ENCODE results near the gene KCNJ11. TPM values are rescaled to one million over a fixed set of nuclear protein-coding genes. Genes with fewer than 3 reads are reported as not detected.

The KCNJ11 gene
- total and polyA plus RNA-seq, 9 donors = 0.31 to 0.92 (median 0.46) TPM; not detected in 2

- WGBS, 3 donors = 90 to 93% (median 92%) methylated on average over 14 of the region's 14 CpGs
- DNase-seq = no peak
- Histone ChIP-seq H3K4me1 (ENCODE audit: insufficient read depth) (no peaks in the 10 kb centered on the region), H3K27ac (no peak overlapping the region), H3K4me3 (no peak overlapping the region), H3K9me3 (no peaks in the 10 kb centered on the region), H3K36me3 (no peaks in the 10 kb centered on the region), H3K27me3 (no peaks in the 10 kb centered on the region)
- intact Hi-C loops (cut with DNase I) = no loop called here
- TF ChIP-seq CTCF (IDR thresholded peaks at IDR 0.05) = no peak
- no peak for TF ChIP-seq EP300 (IDR thresholded peaks at IDR 0.05)
- TF ChIP-seq POLR2A (IDR thresholded peaks at IDR 0.05) = no peak
Observed at GRCh38 chr11:17397311-17398002, 9.0 kb upstream of the KCNJ11 start.

GRCh38 chr11:17396598-17397310, 8.3 kb upstream of the KCNJ11 start:
- DNase-seq = no peak
- WGBS, 3 donors = 87 to 88% (median 87%) methylated on average over 21 to 22 of the region's 22 CpGs
- intact Hi-C loops (cut with DNase I) = no loop called here

GRCh38 chr11:17395978-17396377, 7.5 kb upstream of the KCNJ11 start:
- H3K4me3 ChIP-seq = no peak overlapping the region
- TF ChIP-seq POLR2A (IDR thresholded peaks at IDR 0.05) = no peak
- TF ChIP-seq CTCF (IDR thresholded peaks at IDR 0.05) = no peak
- no peak for TF ChIP-seq EP300 (IDR thresholded peaks at IDR 0.05)
- H3K27ac ChIP-seq = no peak overlapping the region
- no peaks in the 10 kb centered on the region for H3K36me3 ChIP-seq
- 85 to 89% (median 86%) methylated on average over 6 of the region's 6 CpGs for WGBS, 3 donors
- no peak for DNase-seq
- intact Hi-C loops (cut with DNase I) = no loop called here
- H3K4me1 ChIP-seq (ENCODE audit: insufficient read depth) = no peaks in the 10 kb centered on the region
- no peaks in the 10 kb centered on the region for H3K9me3 ChIP-seq
- H3K27me3 ChIP-seq = no peaks in the 10 kb centered on the region

More at GRCh38 chr11:17396598-17397310, 8.3 kb upstream of the KCNJ11 start:
- H3K36me3 ChIP-seq = no peaks in the 10 kb centered on the region
- H3K27me3 ChIP-seq = no peaks in the 10 kb centered on the region
- TF ChIP-seq POLR2A (IDR thresholded peaks at IDR 0.05) (no peak), CTCF (IDR thresholded peaks at IDR 0.05) (no peak)
- no peaks in the 10 kb centered on the region for H3K4me1 ChIP-seq (ENCODE audit: insufficient read depth)
- no peaks in the 10 kb centered on the region for H3K9me3 ChIP-seq
- no peak overlapping the region for H3K27ac ChIP-seq
- no peak overlapping the region for H3K4me3 ChIP-seq

- H3K9me3 ChIP-seq = no peaks in the 10 kb centered on the region
- no peaks in the 10 kb centered on the region for H3K4me1 ChIP-seq (ENCODE audit: insufficient read depth)
- TF ChIP-seq CTCF (IDR thresholded peaks at IDR 0.05) (no peak), EP300 (IDR thresholded peaks at IDR 0.05) (no peak), POLR2A (IDR thresholded peaks at IDR 0.05) (no peak)
- 89 to 91% (median 91%) methylated on average over 20 of the region's 20 CpGs for WGBS, 3 donors
- no peaks in the 10 kb centered on the region for H3K36me3 ChIP-seq
- H3K4me3 ChIP-seq = no peak overlapping the region
- H3K27ac ChIP-seq = no peak overlapping the region
- H3K27me3 ChIP-seq = no peaks in the 10 kb centered on the region
- no peak for DNase-seq
- intact Hi-C loops (cut with DNase I) = no loop called here
Observed at GRCh38 chr11:17395554-17395961, 7.1 kb upstream of the KCNJ11 start.

All from ovary (tissue), 9 donors.